Measurements from ENCODE around the gene SHB. TPM values are rescaled to one million over a fixed set of nuclear protein-coding genes. Genes with fewer than 3 reads are reported as not detected.
A peak's percentile ranks its signal among the peaks of the same experiment; 100 is the strongest.

Gene SHB
- total and polyA plus RNA-seq, 2 donors from 2014 or later: 16.4 to 39.8 TPM

DNA sequence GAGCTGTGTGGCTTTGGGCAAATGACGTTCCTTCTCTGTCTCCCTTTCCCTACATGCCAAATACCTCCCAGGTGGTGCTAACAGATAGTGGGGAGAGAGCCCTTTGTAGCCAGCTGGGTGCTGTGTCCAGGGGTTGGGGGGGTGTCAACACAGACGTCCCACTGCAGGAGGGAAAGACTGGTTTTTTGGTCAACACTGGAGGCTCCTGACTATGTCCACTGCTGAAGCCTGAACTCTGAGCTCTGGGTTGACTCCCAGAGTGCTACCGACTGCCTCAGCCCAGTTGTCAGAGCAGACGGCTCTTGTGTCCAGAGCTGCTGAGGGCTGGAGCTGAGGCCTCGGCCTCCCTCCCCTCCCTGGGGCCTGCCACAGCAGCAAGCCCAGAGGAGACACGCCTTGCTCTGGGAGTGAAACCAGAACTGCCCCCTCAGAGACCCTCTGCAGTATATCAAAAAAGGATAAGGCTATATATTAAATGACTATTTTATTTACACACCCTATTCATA lies 150.3 kb downstream of the SHB start:
- peaks cover 0 to 28% (median 13%) of the 10 kb centered on the region in 3 donors for H3K4me1 ChIP-seq (ENCODE audit: control insufficient read depth in 2 of 3, insufficient read depth in 2 of 3, low read depth in 1 of 3, low read length in 3 of 3)
- FAIRE-seq (no peak), DNase-seq (peak in 2 of 5 donors; percentile 30 to 59)
- H3K9me3 ChIP-seq (ENCODE audit: control insufficient read depth in 2 of 3, insufficient read depth in 1 of 3, low read length in 3 of 3): no peaks in the 10 kb centered on the region
- H3K27ac ChIP-seq (ENCODE audit: low read depth in 2 of 2, low read length in 2 of 2): no peak overlapping the region
- peaks cover 0 to 4% (median 2%) of the 10 kb centered on the region in 3 donors for H3K36me3 ChIP-seq (ENCODE audit: control insufficient read depth in 2 of 3, insufficient read depth in 3 of 3, low read length in 3 of 3)
- TF ChIP-seq, protein P1, sequence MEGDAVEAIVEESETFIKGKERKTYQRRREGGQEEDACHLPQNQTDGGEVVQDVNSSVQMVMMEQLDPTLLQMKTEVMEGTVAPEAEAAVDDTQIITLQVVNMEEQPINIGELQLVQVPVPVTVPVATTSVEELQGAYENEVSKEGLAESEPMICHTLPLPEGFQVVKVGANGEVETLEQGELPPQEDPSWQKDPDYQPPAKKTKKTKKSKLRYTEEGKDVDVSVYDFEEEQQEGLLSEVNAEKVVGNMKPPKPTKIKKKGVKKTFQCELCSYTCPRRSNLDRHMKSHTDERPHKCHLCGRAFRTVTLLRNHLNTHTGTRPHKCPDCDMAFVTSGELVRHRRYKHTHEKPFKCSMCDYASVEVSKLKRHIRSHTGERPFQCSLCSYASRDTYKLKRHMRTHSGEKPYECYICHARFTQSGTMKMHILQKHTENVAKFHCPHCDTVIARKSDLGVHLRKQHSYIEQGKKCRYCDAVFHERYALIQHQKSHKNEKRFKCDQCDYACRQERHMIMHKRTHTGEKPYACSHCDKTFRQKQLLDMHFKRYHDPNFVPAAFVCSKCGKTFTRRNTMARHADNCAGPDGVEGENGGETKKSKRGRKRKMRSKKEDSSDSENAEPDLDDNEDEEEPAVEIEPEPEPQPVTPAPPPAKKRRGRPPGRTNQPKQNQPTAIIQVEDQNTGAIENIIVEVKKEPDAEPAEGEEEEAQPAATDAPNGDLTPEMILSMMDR (IDR thresholded peaks at IDR 0.05; ENCODE audit: borderline replicate concordance, extremely low read depth, insufficient read depth): no peak
- H3K9ac ChIP-seq (ENCODE audit: low read length in 3 of 3): no peak overlapping the region
- no peak overlapping the region for H3K4me3 ChIP-seq (ENCODE audit: low read length in 3 of 3)
- H3K27me3 ChIP-seq (ENCODE audit: control insufficient read depth, insufficient read depth, low read length): no peaks in the 10 kb centered on the region
- intact Hi-C loops (cut with DNase I): loop anchor here (10.0 kb wide), 2 partner anchors 66 to 446 kb away; no protein-coding TSS in a partner anchor

DNA sequence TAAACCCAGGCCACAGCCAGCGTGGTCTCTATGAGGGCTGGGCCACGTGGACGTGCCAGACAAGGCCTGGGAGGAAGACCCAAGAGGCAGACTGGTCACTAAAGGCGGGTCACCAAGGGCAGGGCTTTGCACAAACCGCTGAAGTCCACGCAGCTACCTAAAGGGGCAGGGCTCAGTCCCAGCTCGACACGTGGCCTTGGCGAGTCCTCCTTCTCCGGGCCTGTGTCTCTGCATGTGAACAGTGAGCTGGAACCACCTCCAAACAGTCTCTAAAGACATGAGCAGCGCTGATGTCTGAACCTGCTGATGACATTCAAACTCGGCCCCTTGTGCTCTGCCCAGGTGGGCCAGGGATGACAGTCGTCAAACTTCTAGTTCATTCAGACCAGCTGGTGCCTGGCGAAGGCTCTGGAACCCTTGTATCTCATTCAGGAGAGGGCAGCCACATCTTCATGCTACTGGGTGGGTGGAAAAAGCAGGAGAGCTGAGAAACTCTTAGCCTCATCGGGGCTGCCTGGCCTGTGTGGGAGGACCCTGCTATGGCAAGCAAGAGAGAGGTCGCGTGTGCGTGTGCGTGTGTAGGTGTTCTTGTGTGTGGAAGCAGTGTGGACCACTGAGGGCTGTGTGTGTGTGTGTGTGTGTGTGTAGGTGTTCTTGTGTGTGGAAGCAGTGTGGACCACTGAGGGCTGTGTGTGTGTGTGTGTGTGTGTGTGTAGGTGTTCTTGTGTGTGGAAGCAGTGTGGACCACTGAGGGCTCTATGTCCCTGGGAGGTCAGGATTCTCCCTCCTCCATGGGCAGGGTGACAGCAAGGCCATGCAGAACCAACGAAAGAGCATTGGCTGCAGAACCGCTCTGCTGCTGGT lies 151.0 kb downstream of the SHB start:
- peaks cover 0 to 27% (median 14%) of the 10 kb centered on the region in 3 donors for H3K4me1 ChIP-seq (ENCODE audit: control insufficient read depth in 2 of 3, insufficient read depth in 2 of 3, low read depth in 1 of 3, low read length in 3 of 3)
- intact Hi-C loops (cut with DNase I): loop anchor here (10.0 kb wide), 2 partner anchors 67 to 447 kb away; no protein-coding TSS in a partner anchor
- TF ChIP-seq, protein P1 (IDR thresholded peaks at IDR 0.05; ENCODE audit: borderline replicate concordance, extremely low read depth, insufficient read depth): no peak
- H3K4me3 ChIP-seq (ENCODE audit: low read length in 3 of 3): no peak overlapping the region
- H3K9me3 ChIP-seq (ENCODE audit: control insufficient read depth in 2 of 3, insufficient read depth in 1 of 3, low read length in 3 of 3): no peaks in the 10 kb centered on the region
- peak overlapping the region; percentile 26 to 33 for H3K27ac ChIP-seq (ENCODE audit: low read depth in 2 of 2, low read length in 2 of 2)
- no peak overlapping the region for H3K9ac ChIP-seq (ENCODE audit: low read length in 3 of 3)
- H3K36me3 ChIP-seq (ENCODE audit: control insufficient read depth in 2 of 3, insufficient read depth in 3 of 3, low read length in 3 of 3): peaks cover 0 to 4% (median 2%) of the 10 kb centered on the region in 3 donors
- no peak for FAIRE-seq
- DNase-seq: peak in 1 of 5 donors; percentile 25
- H3K27me3 ChIP-seq (ENCODE audit: control insufficient read depth, insufficient read depth, low read length): no peaks in the 10 kb centered on the region

DNA sequence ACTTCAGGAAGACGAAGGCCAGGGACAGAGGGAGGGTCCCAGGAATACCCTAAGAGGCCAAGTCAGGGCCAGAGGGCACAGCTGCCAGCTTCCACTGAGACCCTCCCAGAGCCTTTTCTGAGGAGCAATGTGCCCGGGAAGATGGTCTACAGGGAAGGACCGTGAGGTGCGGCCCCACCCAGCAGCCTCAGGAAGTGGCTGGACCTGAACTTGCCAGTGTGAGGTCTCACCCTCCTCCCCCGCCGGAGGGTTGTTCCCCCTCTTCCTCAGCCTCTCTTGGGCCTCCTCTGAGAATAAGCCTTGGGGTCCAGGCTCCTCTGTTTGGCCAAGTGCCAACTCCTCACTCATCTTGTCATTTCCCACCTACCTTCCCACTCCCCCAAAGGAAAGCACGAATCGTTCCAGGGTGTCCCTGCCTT lies 151.7 kb downstream of the SHB start:
- peak in 1 of 5 donors; percentile 45 for DNase-seq

More for the DNA sequence above, 151.7 kb downstream of the SHB start:
- peaks cover 0 to 20% (median 8%) of the 10 kb centered on the region in 3 donors for H3K4me1 ChIP-seq (ENCODE audit: control insufficient read depth in 2 of 3, insufficient read depth in 2 of 3, low read depth in 1 of 3, low read length in 3 of 3)
- H3K27me3 ChIP-seq (ENCODE audit: control insufficient read depth, insufficient read depth, low read length): no peaks in the 10 kb centered on the region
- TF ChIP-seq, protein P1 (IDR thresholded peaks at IDR 0.05; ENCODE audit: borderline replicate concordance, extremely low read depth, insufficient read depth): no peak
- no peak overlapping the region for H3K4me3 ChIP-seq (ENCODE audit: low read length in 3 of 3)
- no peaks in the 10 kb centered on the region for H3K9me3 ChIP-seq (ENCODE audit: control insufficient read depth in 2 of 3, insufficient read depth in 1 of 3, low read length in 3 of 3)
- peaks cover 0 to 4% (median 2%) of the 10 kb centered on the region in 3 donors for H3K36me3 ChIP-seq (ENCODE audit: control insufficient read depth in 2 of 3, insufficient read depth in 3 of 3, low read length in 3 of 3)
- peak overlapping the region; percentile 26 to 33 for H3K27ac ChIP-seq (ENCODE audit: low read depth in 2 of 2, low read length in 2 of 2)
- intact Hi-C loops (cut with DNase I): loop anchor here (10.0 kb wide), 2 partner anchors 67 to 447 kb away; no protein-coding TSS in a partner anchor
- H3K9ac ChIP-seq (ENCODE audit: low read length in 3 of 3): no peak overlapping the region
- FAIRE-seq: no peak
